ENCODE results near the gene GMPR2. TPM values are rescaled to one million over a fixed set of nuclear protein-coding genes. Genes with fewer than 3 reads are reported as not detected.

The GMPR2 gene
- total and polyA plus RNA-seq, 2 of the 13 experiments (the other 11 are each of a cell fraction or from before 2014, with no cell fraction given) = 210 to 273 TPM

DNA sequence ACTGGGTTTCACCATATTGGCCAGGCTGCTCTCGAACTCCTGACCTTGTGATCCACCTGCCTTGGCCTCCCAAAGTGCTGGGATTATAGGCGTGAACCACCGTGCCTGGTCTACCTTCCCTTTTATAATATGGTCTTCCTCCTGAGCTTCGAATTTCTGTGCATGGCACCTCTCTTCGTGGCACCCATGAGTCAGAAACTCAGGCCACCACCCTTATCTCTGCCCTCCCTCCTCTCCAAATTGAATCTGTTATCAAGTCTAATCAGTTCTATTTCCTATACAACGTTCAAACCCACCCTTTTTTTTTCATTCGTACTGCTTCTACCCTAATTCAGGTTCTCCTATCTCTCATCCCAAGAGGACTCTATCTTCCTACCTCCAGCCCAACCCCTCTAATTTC is 14.7 kb downstream of the GMPR2 start:
- no peak for FAIRE-seq
- no peaks in the 10 kb centered on the region for H3K79me2 ChIP-seq (ENCODE audit: insufficient read depth, low read length)
- no peaks in the 10 kb centered on the region for H3K27me3 ChIP-seq (ENCODE audit: control insufficient read depth in 1 of 2, insufficient read depth in 2 of 2, low read length in 2 of 2)
- ChIA-PET CTCF (ENCODE audit: low intra/inter-chr PET ratio, low total read pairs) (no interaction called here), POLR2A (interaction anchor here (0.6 to 18.0 kb wide), 9 partner anchors 9 to 133 kb away, joined by 3 to 850 read pairs (median 4); partner anchors contain the start of genes CHMP4A, CIDEB, DHRS1 and LTB4R)
- H2AFZ ChIP-seq (ENCODE audit: low read length) = no peak overlapping the region
- in situ Hi-C loops (cut with HindIII; ENCODE audit: extremely low pct_ligation_motif_present, low pct_unique_long_range_greater_than_20kb) = loop anchor here (10.0 kb wide), 1 partner anchor 187 kb away; no protein-coding TSS in a partner anchor
- no peak for DNase-seq (ENCODE audit: low spot score)
- H4K20me1 ChIP-seq (ENCODE audit: insufficient read depth, low read length) = no peaks in the 10 kb centered on the region
- no peaks in the 10 kb centered on the region for H3K36me3 ChIP-seq (replicated peaks in 1 of 2; ENCODE audit: control insufficient read depth in 1 of 2, insufficient read depth in 2 of 2, low read length in 2 of 2)
- no peak overlapping the region for H3K9ac ChIP-seq (ENCODE audit: insufficient read depth, low read depth, low read length)
- no peak overlapping the region for H3K27ac ChIP-seq (ENCODE audit: extremely low read length, insufficient read depth, low read length)
- H3K9me3 ChIP-seq (ENCODE audit: low read length) = no peaks in the 10 kb centered on the region
- ATAC-seq = no peak
- peaks cover 32% of the 10 kb centered on the region for H3K4me1 ChIP-seq (ENCODE audit: insufficient read depth, low read length)
- 75% methylated on average over 7 of the region's 7 CpGs for WGBS (ENCODE audit: low lambda C conversion rate)
- intact Hi-C loops (cut with micrococcal nuclease; ENCODE audit: unreplicated experiment) = no loop called here
- no TSS peak for BruUV-seq (replicated peaks)
- H3K4me2 ChIP-seq (ENCODE audit: low read depth, low read length) = no peak overlapping the region
- H3K4me3 ChIP-seq (replicated peaks in 1 of 3; ENCODE audit: insufficient read depth in 1 of 3, low read depth in 2 of 3, low read length in 3 of 3) = no peak overlapping the region
- no peak for TF ChIP-seq GPN1 (CRISPR knock-in tag; IDR thresholded peaks at IDR 0.05; ENCODE audit: borderline replicate concordance)
- no peak for TF ChIP-seq CREB3 (CRISPR knock-in tag; IDR thresholded peaks at IDR 0.05)
- no peak for TF ChIP-seq HNRNPH1 (optimal IDR thresholded peaks at IDR 0.05; ENCODE audit: low read depth, low read length)
- TF ChIP-seq, protein P1, sequence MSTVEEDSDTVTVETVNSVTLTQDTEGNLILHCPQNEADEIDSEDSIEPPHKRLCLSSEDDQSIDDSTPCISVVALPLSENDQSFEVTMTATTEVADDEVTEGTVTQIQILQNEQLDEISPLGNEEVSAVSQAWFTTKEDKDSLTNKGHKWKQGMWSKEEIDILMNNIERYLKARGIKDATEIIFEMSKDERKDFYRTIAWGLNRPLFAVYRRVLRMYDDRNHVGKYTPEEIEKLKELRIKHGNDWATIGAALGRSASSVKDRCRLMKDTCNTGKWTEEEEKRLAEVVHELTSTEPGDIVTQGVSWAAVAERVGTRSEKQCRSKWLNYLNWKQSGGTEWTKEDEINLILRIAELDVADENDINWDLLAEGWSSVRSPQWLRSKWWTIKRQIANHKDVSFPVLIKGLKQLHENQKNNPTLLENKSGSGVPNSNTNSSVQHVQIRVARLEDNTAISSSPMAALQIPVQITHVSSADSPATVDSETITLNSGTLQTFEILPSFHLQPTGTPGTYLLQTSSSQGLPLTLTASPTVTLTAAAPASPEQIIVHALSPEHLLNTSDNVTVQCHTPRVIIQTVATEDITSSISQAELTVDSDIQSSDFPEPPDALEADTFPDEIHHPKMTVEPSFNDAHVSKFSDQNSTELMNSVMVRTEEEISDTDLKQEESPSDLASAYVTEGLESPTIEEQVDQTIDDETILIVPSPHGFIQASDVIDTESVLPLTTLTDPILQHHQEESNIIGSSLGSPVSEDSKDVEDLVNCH (CRISPR knock-in tag; IDR thresholded peaks at IDR 0.05) = no peak
- no peak for TF ChIP-seq MIER3 (CRISPR knock-in tag; IDR thresholded peaks at IDR 0.05; ENCODE audit: borderline replicate concordance)
- TF ChIP-seq HMGXB4 (CRISPR knock-in tag; IDR thresholded peaks at IDR 0.05; ENCODE audit: borderline replicate concordance in 1 of 2, low read depth in 1 of 2) = no peak
- TF ChIP-seq HBP1 (CRISPR knock-in tag; IDR thresholded peaks at IDR 0.05; ENCODE audit: low read depth) = no peak
- TF ChIP-seq ARID5B (CRISPR knock-in tag; IDR thresholded peaks at IDR 0.05) = no peak
- TF ChIP-seq CREB1 (IDR thresholded peaks at IDR 0.05) = no peak
- TF ChIP-seq CREB1 (CRISPR knock-in tag; IDR thresholded peaks at IDR 0.05) = no peak
- TF ChIP-seq ETV6 (CRISPR knock-in tag; conservative IDR thresholded peaks at IDR 0.05) = no peak
- no peak for TF ChIP-seq ATF7 (IDR thresholded peaks at IDR 0.05)
- no peak for TF ChIP-seq ATF7 (CRISPR knock-in tag; IDR thresholded peaks at IDR 0.05)
